Panc1 (cell line): ENCODE results near the gene FGD4. TPM values are rescaled to one million over a fixed set of nuclear protein-coding genes. Genes with fewer than 3 reads are reported as not detected.

ENCODE experiments used
- ATAC-seq: fragments of 200-7000 bp; cut with Tn5 transposase; 2 replicates; pipeline ENCODE4 v1.9.1; 2020; ENCODE audit warnings: mild to moderate bottlenecking, moderate library complexity
- BruUV-seq: library from RNA; stranded (reverse); fragments of 400-500 nt; replicated peaks from 2 replicates; lab custom pipeline; 2021; lab: Mats Ljungman, UMichigan
- CTCF ChIA-PET: fragments of 300-600 bp; sonication (Branson Sonifier 250); formaldehyde crosslinking; loops from one replicate; lab custom pipeline; 2022; ENCODE audit warnings: antibody characterized with exemption; lab: Charles Lee
- POLR2A ChIA-PET: fragments of 300-600 bp; sonication (Branson Sonifier 250); formaldehyde crosslinking; loops from one replicate; lab custom pipeline; 2022; ENCODE audit warnings: antibody characterized with exemption; lab: Charles Lee
- DNase-seq: peaks from one replicate; pipeline ENCODE4 v3.0.0-alpha.2; 2010; ENCODE audit warnings: low read depth, low spot score
- H3K27ac ChIP-seq: 2 replicates; pipeline ENCODE4 v1.5.1; 2011; ENCODE audit warnings: mild to moderate bottlenecking, low read length, inconsistent platforms
- H3K27me3 ChIP-seq: fragments of 200-500 bp; sonication (Bioruptor generic); 2 replicates; pipeline ENCODE4 v1.6.0; 2014; ENCODE audit warnings: low read length, inconsistent platforms; ENCODE audit not compliant: control insufficient read depth, insufficient read depth
- H3K36me3 ChIP-seq: fragments of 200-500 bp; sonication (Bioruptor generic); 2 replicates; pipeline ENCODE4 v1.5.1; 2014; ENCODE audit warnings: inconsistent platforms, mild to moderate bottlenecking, low read length, moderate library complexity; ENCODE audit not compliant: control insufficient read depth, insufficient read depth
- H3K4me1 ChIP-seq: 2 replicates; pipeline ENCODE4 v1.5.1; 2011; ENCODE audit warnings: inconsistent platforms, mild to moderate bottlenecking, low read length, moderate library complexity; ENCODE audit not compliant: control insufficient read depth, insufficient read depth
- H3K4me3 ChIP-seq, 2 experiments: 2 replicates each; pipeline ENCODE4 v1.5.1; 2011 to 2012; ENCODE audit warnings: low read depth in 2 of 2, low read length in 2 of 2, mild to moderate bottlenecking in 2 of 2, inconsistent platforms in 1 of 2, moderate library complexity in 1 of 2
- H3K9me3 ChIP-seq: fragments of 200-500 bp; sonication (Bioruptor generic); 2 replicates; pipeline ENCODE4 v1.5.1; 2014; ENCODE audit warnings: low read depth, mild to moderate bottlenecking, inconsistent platforms, low read length, moderate library complexity; ENCODE audit not compliant: control insufficient read depth, insufficient read depth
- POLR2AphosphoS5 ChIP-seq: IDR thresholded peaks from 2 replicates; pipeline ENCODE4 v1.6.1; 2012; ENCODE audit warnings: mild to moderate bottlenecking, low read depth, low read length, moderate library complexity
- SIN3A ChIP-seq: IDR thresholded peaks from 2 replicates; pipeline ENCODE4 v1.6.1; 2012; ENCODE audit warnings: low read depth, mild to moderate bottlenecking, low read length, moderate library complexity, borderline replicate concordance; ENCODE audit not compliant: insufficient read depth
- TCF7L2 ChIP-seq: IDR thresholded peaks from 2 replicates; pipeline ENCODE4 v1.6.1; 2011; ENCODE audit warnings: mild to moderate bottlenecking, low read depth, low read length, inconsistent platforms
- in situ Hi-C: cut with HindIII; loops from 2 replicates; pipeline ENCODE4 v1.10.0; 2016; ENCODE audit warnings: low sequenced_read_pairs, low pct_unique_long_range_greater_than_20kb
- intact Hi-C: fragments of 100-400 bp; cut with micrococcal nuclease; formaldehyde crosslinking; loops from one replicate; pipeline ENCODE4 v1.10.0; 2022; ENCODE audit not compliant: unreplicated experiment
- total RNA-seq: library from RNA; stranded (reverse); gene quantifications from one replicate; pipeline ENCODE4 v1.2.1, GENCODE V29; 2021; ENCODE audit not compliant: unreplicated experiment
- TF ChIP-seq, protein P1 (sequence below), 2 experiments: IDR thresholded peaks; 2 replicates each; pipeline ENCODE4 v1.6.1; 2011 to 2012; ENCODE audit warnings: low read depth in 2 of 2, control low read depth in 1 of 2, low read length in 1 of 2, mild to moderate bottlenecking in 1 of 2, moderate library complexity in 1 of 2; ENCODE audit not compliant: insufficient read depth in 1 of 2
- TF ChIP-seq, protein P2 (sequence below): fragments of 450-650 bp; IDR thresholded peaks from 2 replicates; pipeline ENCODE4 v1.5.1; 2017; ENCODE audit warnings: mild to moderate bottlenecking

FGD4 gene
- total RNA-seq, 1 experiment from 2014 or later, result 5.0 TPM

DNA sequence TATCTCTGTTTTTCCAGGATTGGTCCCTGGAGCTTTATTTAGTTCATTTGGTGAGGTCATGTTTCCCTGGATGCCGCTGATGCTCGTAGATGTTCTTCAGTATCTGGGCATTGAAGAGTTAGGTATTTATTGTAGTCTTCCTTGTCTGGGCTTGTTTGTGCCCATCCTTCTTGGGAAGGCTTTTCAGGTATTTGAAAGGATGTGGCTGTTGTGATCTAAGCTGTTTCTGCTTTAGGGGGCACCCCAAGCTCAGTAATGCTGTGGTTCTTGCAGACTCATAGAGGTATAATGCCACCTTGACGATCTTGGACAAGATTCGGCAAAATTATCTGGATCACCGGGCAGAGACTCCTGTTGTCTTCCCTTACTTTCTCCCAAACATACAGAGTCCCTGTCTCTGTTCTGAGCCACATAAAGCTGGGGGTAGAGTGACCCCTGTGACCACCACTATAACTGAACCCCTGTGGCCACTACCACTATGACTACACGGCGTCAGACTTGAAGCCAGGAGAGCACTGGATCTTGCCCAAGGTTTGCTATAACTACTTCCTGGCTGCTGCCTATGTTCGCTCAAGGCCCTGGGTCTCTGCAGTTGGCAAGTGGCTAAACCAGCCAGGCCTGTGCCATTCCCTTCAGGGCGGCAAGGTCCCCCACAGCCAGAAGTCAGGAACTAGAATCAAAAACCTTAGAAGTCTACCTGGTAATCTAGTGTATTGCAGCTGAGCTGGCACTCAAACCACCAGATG, 40.9 kb downstream of the FGD4 start:
- in situ Hi-C loops (no loop called here), intact Hi-C loops (no loop called here)
- H3K4me1 ChIP-seq, result peaks cover 24% of the 10 kb centered on the region
- H3K4me3 ChIP-seq, result no peak overlapping the region
- ATAC-seq (no peak), DNase-seq (no peak)
- no peaks in the 10 kb centered on the region for H3K36me3 ChIP-seq
- CTCF ChIA-PET, result no interaction called here
- H3K27ac ChIP-seq, result no peak overlapping the region
- no peak for TF ChIP-seq SIN3A
- TF ChIP-seq, protein P1, sequence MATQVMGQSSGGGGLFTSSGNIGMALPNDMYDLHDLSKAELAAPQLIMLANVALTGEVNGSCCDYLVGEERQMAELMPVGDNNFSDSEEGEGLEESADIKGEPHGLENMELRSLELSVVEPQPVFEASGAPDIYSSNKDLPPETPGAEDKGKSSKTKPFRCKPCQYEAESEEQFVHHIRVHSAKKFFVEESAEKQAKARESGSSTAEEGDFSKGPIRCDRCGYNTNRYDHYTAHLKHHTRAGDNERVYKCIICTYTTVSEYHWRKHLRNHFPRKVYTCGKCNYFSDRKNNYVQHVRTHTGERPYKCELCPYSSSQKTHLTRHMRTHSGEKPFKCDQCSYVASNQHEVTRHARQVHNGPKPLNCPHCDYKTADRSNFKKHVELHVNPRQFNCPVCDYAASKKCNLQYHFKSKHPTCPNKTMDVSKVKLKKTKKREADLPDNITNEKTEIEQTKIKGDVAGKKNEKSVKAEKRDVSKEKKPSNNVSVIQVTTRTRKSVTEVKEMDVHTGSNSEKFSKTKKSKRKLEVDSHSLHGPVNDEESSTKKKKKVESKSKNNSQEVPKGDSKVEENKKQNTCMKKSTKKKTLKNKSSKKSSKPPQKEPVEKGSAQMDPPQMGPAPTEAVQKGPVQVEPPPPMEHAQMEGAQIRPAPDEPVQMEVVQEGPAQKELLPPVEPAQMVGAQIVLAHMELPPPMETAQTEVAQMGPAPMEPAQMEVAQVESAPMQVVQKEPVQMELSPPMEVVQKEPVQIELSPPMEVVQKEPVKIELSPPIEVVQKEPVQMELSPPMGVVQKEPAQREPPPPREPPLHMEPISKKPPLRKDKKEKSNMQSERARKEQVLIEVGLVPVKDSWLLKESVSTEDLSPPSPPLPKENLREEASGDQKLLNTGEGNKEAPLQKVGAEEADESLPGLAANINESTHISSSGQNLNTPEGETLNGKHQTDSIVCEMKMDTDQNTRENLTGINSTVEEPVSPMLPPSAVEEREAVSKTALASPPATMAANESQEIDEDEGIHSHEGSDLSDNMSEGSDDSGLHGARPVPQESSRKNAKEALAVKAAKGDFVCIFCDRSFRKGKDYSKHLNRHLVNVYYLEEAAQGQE (IDR thresholded peaks at IDR 0.05; ENCODE audit: insufficient read depth in 1 of 2, low read depth in 2 of 2, low read length in 1 of 2), result no peak
- TF ChIP-seq, protein P2, sequence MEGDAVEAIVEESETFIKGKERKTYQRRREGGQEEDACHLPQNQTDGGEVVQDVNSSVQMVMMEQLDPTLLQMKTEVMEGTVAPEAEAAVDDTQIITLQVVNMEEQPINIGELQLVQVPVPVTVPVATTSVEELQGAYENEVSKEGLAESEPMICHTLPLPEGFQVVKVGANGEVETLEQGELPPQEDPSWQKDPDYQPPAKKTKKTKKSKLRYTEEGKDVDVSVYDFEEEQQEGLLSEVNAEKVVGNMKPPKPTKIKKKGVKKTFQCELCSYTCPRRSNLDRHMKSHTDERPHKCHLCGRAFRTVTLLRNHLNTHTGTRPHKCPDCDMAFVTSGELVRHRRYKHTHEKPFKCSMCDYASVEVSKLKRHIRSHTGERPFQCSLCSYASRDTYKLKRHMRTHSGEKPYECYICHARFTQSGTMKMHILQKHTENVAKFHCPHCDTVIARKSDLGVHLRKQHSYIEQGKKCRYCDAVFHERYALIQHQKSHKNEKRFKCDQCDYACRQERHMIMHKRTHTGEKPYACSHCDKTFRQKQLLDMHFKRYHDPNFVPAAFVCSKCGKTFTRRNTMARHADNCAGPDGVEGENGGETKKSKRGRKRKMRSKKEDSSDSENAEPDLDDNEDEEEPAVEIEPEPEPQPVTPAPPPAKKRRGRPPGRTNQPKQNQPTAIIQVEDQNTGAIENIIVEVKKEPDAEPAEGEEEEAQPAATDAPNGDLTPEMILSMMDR, result no peak
- TF ChIP-seq POLR2AphosphoS5, result no peak
- POLR2A ChIA-PET, result no interaction called here
- BruUV-seq, result no TSS peak
- H3K9me3 ChIP-seq, result no peaks in the 10 kb centered on the region
- H3K27me3 ChIP-seq, result no peaks in the 10 kb centered on the region

DNA sequence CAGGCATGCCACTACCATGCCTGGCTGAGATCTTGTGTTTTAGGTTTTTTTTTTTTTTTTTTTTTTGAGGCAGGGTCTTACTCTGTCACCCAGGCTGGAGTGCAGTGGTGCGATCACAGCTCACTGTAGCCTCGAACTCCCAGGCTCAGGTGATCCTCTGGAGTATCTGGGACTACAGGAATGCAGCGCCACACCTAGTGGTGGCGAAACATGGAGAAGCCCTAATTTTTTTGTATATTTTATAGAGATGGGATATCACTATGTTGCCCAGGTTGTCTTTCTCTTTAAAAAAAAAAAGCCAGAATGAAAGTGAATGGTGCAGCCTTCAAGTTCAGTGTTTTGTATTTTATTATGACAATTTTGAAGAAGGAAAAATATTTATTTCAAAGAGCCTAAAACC, 44.1 kb downstream of the FGD4 start:
- ChIA-PET CTCF (interaction anchor here (0.6 to 0.7 kb wide), 2 partner anchors 9 to 45 kb away, joined by 3 to 7 read pairs; no protein-coding TSS in a partner anchor), POLR2A (no interaction called here)
- in situ Hi-C loops, result no loop called here
- ATAC-seq (no peak), DNase-seq (no peak)
- Histone ChIP-seq H3K4me1 (peaks cover 29% of the 10 kb centered on the region), H3K9me3 (no peaks in the 10 kb centered on the region), H3K27ac (no peak overlapping the region), H3K27me3 (no peaks in the 10 kb centered on the region), H3K36me3 (no peaks in the 10 kb centered on the region), H3K4me3 (no peak overlapping the region)
- no TSS peak for BruUV-seq
- TF ChIP-seq TCF7L2 (no peak), POLR2AphosphoS5 (no peak), SIN3A (no peak)
- TF ChIP-seq, protein P2, result no peak
- TF ChIP-seq, protein P1 (IDR thresholded peaks at IDR 0.05; ENCODE audit: insufficient read depth in 1 of 2, low read depth in 2 of 2, low read length in 1 of 2), result no peak
- intact Hi-C loops, result no loop called here
